Measurements from ENCODE around the gene U2AF1L4.

GRCh38 chr19:35780058-35780457 is 34.8 kb upstream of the U2AF1L4 start:
- TF ChIP-seq POLR2A (IDR thresholded peaks at IDR 0.05; ENCODE audit: low read length), result no peak
- no peak for TF ChIP-seq GATA1 (IDR thresholded peaks at IDR 0.05; ENCODE audit: low read depth, low read length)
